Measurements from ENCODE around the gene HYI.
"Not testable (repeated sequence)": the region's sequence is repeated elsewhere in the genome, so short reads cannot be mapped to it uniquely, and the experiment has no call there.

Gene HYI

GRCh38 chr1:43453442-43454269, at the start of gene HYI:
Gene HYI, minus strand, starts transcription at chr1:43453931. Its CDS starts 138 bp downstream, at chr1:43453793.
- Histone ChIP-seq H3K4me1 (ENCODE audit: insufficient read depth, low read length) (peaks cover 7% of the 10 kb centered on the region), H3K27me3 (ENCODE audit: insufficient read depth, low read length) (0 out of 2 replicates have a peak, but pooled peaks cover 7% of the 10 kb centered on the region), H3K4me3 (ENCODE audit: low read length) (peak within 1 kb of the TSS; percentile 79), H3K36me3 (ENCODE audit: insufficient read depth, low read depth, low read length) (peaks cover 34% of the 10 kb centered on the region), H3K9ac (ENCODE audit: low read depth, low read length) (peak within 1 kb of the TSS; percentile 78; the same call in 1 of the 2 replicates), H3K27ac (ENCODE audit: low read length) (no peak within 1 kb of the TSS), H3K9me3 (ENCODE audit: insufficient read depth, low read depth, low read length) (no peaks in the 10 kb centered on the region)

- not testable (repeated sequence) for H3K4me3 ChIP-seq (ENCODE audit: low read length); H3K4me1 ChIP-seq (ENCODE audit: insufficient read depth, low read length); H3K9ac ChIP-seq (ENCODE audit: low read depth, low read length); H3K9me3 ChIP-seq (ENCODE audit: insufficient read depth, low read depth, low read length); H3K27me3 ChIP-seq (ENCODE audit: insufficient read depth, low read length); H3K27ac ChIP-seq (ENCODE audit: low read length); H3K36me3 ChIP-seq (ENCODE audit: insufficient read depth, low read depth, low read length)
These were observed 48.1 kb upstream of the HYI start for GRCh38 chr1:43501806-43502205.

GRCh38 chr1:43499898-43500297, 46.2 kb upstream of the HYI start:
- peaks cover 7% of the 10 kb centered on the region; the same call in 1 of the 2 replicates for H3K4me1 ChIP-seq (ENCODE audit: insufficient read depth, low read length)
- H3K4me3 ChIP-seq (ENCODE audit: low read length), result no peak overlapping the region
- H3K9ac ChIP-seq (ENCODE audit: low read depth, low read length), result no peak overlapping the region
- H3K36me3 ChIP-seq (ENCODE audit: insufficient read depth, low read depth, low read length), result no peaks in the 10 kb centered on the region
- no peaks in the 10 kb centered on the region for H3K9me3 ChIP-seq (ENCODE audit: insufficient read depth, low read depth, low read length)
- no peak overlapping the region for H3K27ac ChIP-seq (ENCODE audit: low read length)
- H3K27me3 ChIP-seq (ENCODE audit: insufficient read depth, low read length), result no peaks in the 10 kb centered on the region

GRCh38 chr1:43495204-43495603, 41.5 kb upstream of the HYI start:
- H3K9ac ChIP-seq (ENCODE audit: low read depth, low read length), result no peak overlapping the region
- H3K36me3 ChIP-seq (ENCODE audit: insufficient read depth, low read depth, low read length), result no peaks in the 10 kb centered on the region

GRCh38 chr1:43493661-43494450, 40.1 kb upstream of the HYI start:
- Histone ChIP-seq H3K36me3 (ENCODE audit: insufficient read depth, low read depth, low read length) (no peaks in the 10 kb centered on the region), H3K4me1 (ENCODE audit: insufficient read depth, low read length) (peaks cover 13% of the 10 kb centered on the region; the same call in 1 of the 2 replicates), H3K9me3 (ENCODE audit: insufficient read depth, low read depth, low read length) (peaks cover 6% of the 10 kb centered on the region; the same call in 1 of the 2 replicates), H3K9ac (ENCODE audit: low read depth, low read length) (peak overlapping the region; percentile 35; the same call in 1 of the 2 replicates), H3K27ac (ENCODE audit: low read length) (no peak overlapping the region), H3K27me3 (ENCODE audit: insufficient read depth, low read length) (no peaks in the 10 kb centered on the region), H3K4me3 (ENCODE audit: low read length) (peak overlapping the region; percentile 43; the same call in 1 of the 2 replicates)

More at GRCh38 chr1:43495204-43495603, 41.5 kb upstream of the HYI start:
- Histone ChIP-seq H3K4me1 (ENCODE audit: insufficient read depth, low read length) (peaks cover 13% of the 10 kb centered on the region; the same call in 1 of the 2 replicates), H3K27ac (ENCODE audit: low read length) (no peak overlapping the region), H3K27me3 (ENCODE audit: insufficient read depth, low read length) (no peaks in the 10 kb centered on the region), H3K9me3 (ENCODE audit: insufficient read depth, low read depth, low read length) (peaks cover 6% of the 10 kb centered on the region; the same call in 1 of the 2 replicates), H3K4me3 (ENCODE audit: low read length) (no peak overlapping the region)

GRCh38 chr1:43492826-43493225, 39.1 kb upstream of the HYI start:
- no peak overlapping the region for H3K4me3 ChIP-seq (ENCODE audit: low read length)
- H3K36me3 ChIP-seq (ENCODE audit: insufficient read depth, low read depth, low read length), result no peaks in the 10 kb centered on the region
- H3K9me3 ChIP-seq (ENCODE audit: insufficient read depth, low read depth, low read length), result peaks cover 6% of the 10 kb centered on the region; the same call in 1 of the 2 replicates
- no peaks in the 10 kb centered on the region for H3K27me3 ChIP-seq (ENCODE audit: insufficient read depth, low read length)
- no peak overlapping the region for H3K27ac ChIP-seq (ENCODE audit: low read length)
- H3K9ac ChIP-seq (ENCODE audit: low read depth, low read length), result no peak overlapping the region
- H3K4me1 ChIP-seq (ENCODE audit: insufficient read depth, low read length), result peaks cover 13% of the 10 kb centered on the region; the same call in 1 of the 2 replicates

GRCh38 chr1:43491061-43491460, 37.3 kb upstream of the HYI start:
- no peaks in the 10 kb centered on the region for H3K27me3 ChIP-seq (ENCODE audit: insufficient read depth, low read length)
- peaks cover 13% of the 10 kb centered on the region; the same call in 1 of the 2 replicates for H3K4me1 ChIP-seq (ENCODE audit: insufficient read depth, low read length)
- H3K4me3 ChIP-seq (ENCODE audit: low read length), result no peak overlapping the region
- H3K9ac ChIP-seq (ENCODE audit: low read depth, low read length), result no peak overlapping the region
- no peak overlapping the region for H3K27ac ChIP-seq (ENCODE audit: low read length)
- no peaks in the 10 kb centered on the region for H3K36me3 ChIP-seq (ENCODE audit: insufficient read depth, low read depth, low read length)
- peaks cover 6% of the 10 kb centered on the region; the same call in 1 of the 2 replicates for H3K9me3 ChIP-seq (ENCODE audit: insufficient read depth, low read depth, low read length)

GRCh38 chr1:43488165-43488564, 34.4 kb upstream of the HYI start:
- H3K9ac ChIP-seq (ENCODE audit: low read depth, low read length), result no peak overlapping the region
- no peak overlapping the region for H3K27ac ChIP-seq (ENCODE audit: low read length)
- no peaks in the 10 kb centered on the region for H3K27me3 ChIP-seq (ENCODE audit: insufficient read depth, low read length)
- no peak overlapping the region for H3K4me3 ChIP-seq (ENCODE audit: low read length)
- H3K36me3 ChIP-seq (ENCODE audit: insufficient read depth, low read depth, low read length), result no peaks in the 10 kb centered on the region
- peaks cover 6% of the 10 kb centered on the region; the same call in 1 of the 2 replicates for H3K9me3 ChIP-seq (ENCODE audit: insufficient read depth, low read depth, low read length)
- no peaks in the 10 kb centered on the region for H3K4me1 ChIP-seq (ENCODE audit: insufficient read depth, low read length)

GRCh38 chr1:43484367-43484766, 30.6 kb upstream of the HYI start:
- Histone ChIP-seq H3K9me3 (ENCODE audit: insufficient read depth, low read depth, low read length) (no peaks in the 10 kb centered on the region), H3K9ac (ENCODE audit: low read depth, low read length) (no peak overlapping the region), H3K36me3 (ENCODE audit: insufficient read depth, low read depth, low read length) (no peaks in the 10 kb centered on the region), H3K4me1 (ENCODE audit: insufficient read depth, low read length) (no peaks in the 10 kb centered on the region), H3K27me3 (ENCODE audit: insufficient read depth, low read length) (no peaks in the 10 kb centered on the region), H3K27ac (ENCODE audit: low read length) (no peak overlapping the region), H3K4me3 (ENCODE audit: low read length) (no peak overlapping the region)

GRCh38 chr1:43482215-43482614, 28.5 kb upstream of the HYI start:
- Histone ChIP-seq H3K27ac (ENCODE audit: low read length) (no peak overlapping the region), H3K9ac (ENCODE audit: low read depth, low read length) (no peak overlapping the region), H3K27me3 (ENCODE audit: insufficient read depth, low read length) (no peaks in the 10 kb centered on the region), H3K36me3 (ENCODE audit: insufficient read depth, low read depth, low read length) (no peaks in the 10 kb centered on the region), H3K9me3 (ENCODE audit: insufficient read depth, low read depth, low read length) (no peaks in the 10 kb centered on the region), H3K4me3 (ENCODE audit: low read length) (no peak overlapping the region), H3K4me1 (ENCODE audit: insufficient read depth, low read length) (no peaks in the 10 kb centered on the region)

GRCh38 chr1:43481491-43481890, 27.8 kb upstream of the HYI start:
- Histone ChIP-seq H3K4me3 (ENCODE audit: low read length) (no peak overlapping the region), H3K9ac (ENCODE audit: low read depth, low read length) (no peak overlapping the region), H3K27me3 (ENCODE audit: insufficient read depth, low read length) (no peaks in the 10 kb centered on the region), H3K9me3 (ENCODE audit: insufficient read depth, low read depth, low read length) (no peaks in the 10 kb centered on the region), H3K36me3 (ENCODE audit: insufficient read depth, low read depth, low read length) (no peaks in the 10 kb centered on the region), H3K27ac (ENCODE audit: low read length) (no peak overlapping the region), H3K4me1 (ENCODE audit: insufficient read depth, low read length) (no peaks in the 10 kb centered on the region)

Measured in iPS-20b (cell line).